Measurements from ENCODE around the gene THEMIS2.

- TF ChIP-seq TAF1 (IDR thresholded peaks at IDR 0.05; ENCODE audit: low read depth) = no peak
- no peak for TF ChIP-seq YY1 (IDR thresholded peaks at IDR 0.05; ENCODE audit: low read depth)
- TF ChIP-seq TEAD4 (IDR thresholded peaks at IDR 0.05) = no peak
- no peak for TF ChIP-seq FOXM1 (IDR thresholded peaks at IDR 0.05; ENCODE audit: borderline replicate concordance, low read depth)
- no peak for TF ChIP-seq RAD21 (IDR thresholded peaks at IDR 0.05; ENCODE audit: low read depth)
- no peak for TF ChIP-seq MAX (IDR thresholded peaks at IDR 0.05)
- TF ChIP-seq EP300 (IDR thresholded peaks at IDR 0.05; ENCODE audit: borderline replicate concordance) = no peak
- no peak for TF ChIP-seq REST (IDR thresholded peaks at IDR 0.05; ENCODE audit: low read depth)
- TF ChIP-seq CREB1 (IDR thresholded peaks at IDR 0.05; ENCODE audit: low read depth) = no peak
- TF ChIP-seq USF1 (IDR thresholded peaks at IDR 0.05) = no peak
- no peak for TF ChIP-seq NFIC (IDR thresholded peaks at IDR 0.05)
- TF ChIP-seq TCF12 (IDR thresholded peaks at IDR 0.05; ENCODE audit: low read depth) = no peak
- no peak for TF ChIP-seq EGR1 (IDR thresholded peaks at IDR 0.05)
- no peak for TF ChIP-seq ZBTB7A (IDR thresholded peaks at IDR 0.05; ENCODE audit: low read depth)
These were observed 14.4 kb downstream of the THEMIS2 start for GRCh38 chr1:27886744-27887143.

Measured in Ishikawa (cell line).